ENCODE measurements around the gene DDX24. TPM values are rescaled to one million over a fixed set of nuclear protein-coding genes. Genes with fewer than 3 reads are reported as not detected.

DDX24 gene
- total RNA-seq, 1 donor from 2014 or later, result 109 TPM

DNA sequence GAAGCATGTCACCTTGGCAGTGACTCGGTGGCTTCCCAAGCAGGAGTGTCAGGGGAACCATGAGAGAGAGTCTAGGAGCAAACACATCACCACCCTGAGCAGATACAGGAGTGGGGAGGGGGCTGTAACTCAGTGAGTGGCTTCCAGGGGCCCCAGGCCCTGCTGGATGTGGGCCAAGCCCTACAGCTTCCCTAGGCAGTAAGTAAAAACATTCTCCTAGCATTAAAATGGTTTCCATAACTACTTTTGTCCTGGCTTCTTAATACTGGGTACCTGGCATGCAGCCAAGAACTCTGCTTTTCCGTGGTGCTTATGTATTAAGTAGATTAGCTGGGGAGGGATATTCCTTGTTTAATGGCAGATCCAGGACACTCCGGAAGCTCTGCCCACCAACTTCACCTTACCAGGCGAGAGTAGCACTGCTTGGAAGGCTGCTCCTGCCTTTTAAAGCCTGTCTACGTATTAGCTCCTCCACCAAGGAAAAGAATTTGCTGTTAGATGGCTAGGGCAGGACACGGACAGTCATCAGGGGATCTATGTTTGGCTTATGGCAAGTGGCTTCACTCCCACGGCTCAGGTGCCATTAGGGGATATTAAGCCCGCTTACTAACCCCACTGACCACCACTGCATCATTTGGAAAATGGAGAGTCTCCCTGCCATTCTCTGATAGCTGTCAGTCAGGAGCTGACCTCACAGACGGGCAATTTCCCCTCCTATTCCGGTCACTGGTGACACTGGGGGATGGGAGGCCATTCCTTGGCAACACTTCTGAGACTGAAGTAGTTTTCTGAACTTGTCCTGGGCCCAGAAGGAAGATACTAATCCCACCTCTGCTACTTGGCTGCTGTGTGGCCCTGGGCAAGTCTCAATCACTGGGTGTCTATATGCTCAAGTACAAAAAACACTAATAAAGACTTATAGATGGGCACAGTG, 32.0 kb downstream of the DDX24 start:
- Histone ChIP-seq H3K36me3 (peaks cover 5 to 78% of the 10 kb centered on the region in 2 donors), H3K4me1 (peaks cover 7% of the 10 kb centered on the region), H3K4me3 (no peak overlapping the region), H3K27me3 (no peaks in the 10 kb centered on the region), H3K9me3 (no peaks in the 10 kb centered on the region), H3K27ac (no peak overlapping the region)
- DNase-seq (ENCODE audit: extremely low spot score in 2 of 2), result peak; percentile 62 to 88
- TF ChIP-seq POLR2AphosphoS5 (IDR thresholded peaks at IDR 0.05; ENCODE audit: insufficient read depth in 1 of 2, low read depth in 1 of 2), result no peak
- TF ChIP-seq, protein P1, sequence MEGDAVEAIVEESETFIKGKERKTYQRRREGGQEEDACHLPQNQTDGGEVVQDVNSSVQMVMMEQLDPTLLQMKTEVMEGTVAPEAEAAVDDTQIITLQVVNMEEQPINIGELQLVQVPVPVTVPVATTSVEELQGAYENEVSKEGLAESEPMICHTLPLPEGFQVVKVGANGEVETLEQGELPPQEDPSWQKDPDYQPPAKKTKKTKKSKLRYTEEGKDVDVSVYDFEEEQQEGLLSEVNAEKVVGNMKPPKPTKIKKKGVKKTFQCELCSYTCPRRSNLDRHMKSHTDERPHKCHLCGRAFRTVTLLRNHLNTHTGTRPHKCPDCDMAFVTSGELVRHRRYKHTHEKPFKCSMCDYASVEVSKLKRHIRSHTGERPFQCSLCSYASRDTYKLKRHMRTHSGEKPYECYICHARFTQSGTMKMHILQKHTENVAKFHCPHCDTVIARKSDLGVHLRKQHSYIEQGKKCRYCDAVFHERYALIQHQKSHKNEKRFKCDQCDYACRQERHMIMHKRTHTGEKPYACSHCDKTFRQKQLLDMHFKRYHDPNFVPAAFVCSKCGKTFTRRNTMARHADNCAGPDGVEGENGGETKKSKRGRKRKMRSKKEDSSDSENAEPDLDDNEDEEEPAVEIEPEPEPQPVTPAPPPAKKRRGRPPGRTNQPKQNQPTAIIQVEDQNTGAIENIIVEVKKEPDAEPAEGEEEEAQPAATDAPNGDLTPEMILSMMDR (IDR thresholded peaks at IDR 0.05), result no peak
- no peak for TF ChIP-seq POLR2A (IDR thresholded peaks at IDR 0.05)
- intact Hi-C loops (cut with DNase I), result no loop called here

DNA sequence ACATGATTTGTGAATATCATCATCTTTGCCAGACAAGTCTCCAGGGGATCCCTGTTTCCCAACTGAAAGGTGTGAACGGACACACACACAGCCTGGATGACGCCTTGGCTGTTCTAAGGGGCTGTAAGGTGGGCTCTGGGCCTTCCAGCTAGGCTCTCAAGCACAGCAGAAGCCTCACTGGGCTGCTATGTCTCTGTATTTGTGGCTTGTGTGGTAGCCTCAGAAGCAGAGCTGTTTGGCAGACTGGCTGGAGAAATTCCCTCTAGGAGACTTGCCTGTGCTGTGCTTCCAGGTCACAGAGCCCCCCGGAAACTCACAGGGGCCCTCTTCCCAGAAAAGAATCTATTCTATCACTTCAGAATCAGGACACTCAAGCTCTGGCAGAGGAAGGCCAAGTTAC, 33.4 kb downstream of the DDX24 start:
- intact Hi-C loops (cut with DNase I), result no loop called here
- H3K27me3 ChIP-seq, result no peaks in the 10 kb centered on the region
- peak in 1 of 2 donors; percentile 34 for DNase-seq (ENCODE audit: extremely low spot score in 2 of 2)
- TF ChIP-seq POLR2A (IDR thresholded peaks at IDR 0.05), result no peak
- no peak for TF ChIP-seq POLR2AphosphoS5 (IDR thresholded peaks at IDR 0.05; ENCODE audit: insufficient read depth in 1 of 2, low read depth in 1 of 2)
- TF ChIP-seq, protein P1 (IDR thresholded peaks at IDR 0.05), result no peak
- no peak overlapping the region for H3K4me3 ChIP-seq
- H3K4me1 ChIP-seq, result peaks cover 18% of the 10 kb centered on the region
- peaks cover 5 to 66% of the 10 kb centered on the region in 2 donors for H3K36me3 ChIP-seq
- H3K27ac ChIP-seq, result no peak overlapping the region
- no peaks in the 10 kb centered on the region for H3K9me3 ChIP-seq

DNA sequence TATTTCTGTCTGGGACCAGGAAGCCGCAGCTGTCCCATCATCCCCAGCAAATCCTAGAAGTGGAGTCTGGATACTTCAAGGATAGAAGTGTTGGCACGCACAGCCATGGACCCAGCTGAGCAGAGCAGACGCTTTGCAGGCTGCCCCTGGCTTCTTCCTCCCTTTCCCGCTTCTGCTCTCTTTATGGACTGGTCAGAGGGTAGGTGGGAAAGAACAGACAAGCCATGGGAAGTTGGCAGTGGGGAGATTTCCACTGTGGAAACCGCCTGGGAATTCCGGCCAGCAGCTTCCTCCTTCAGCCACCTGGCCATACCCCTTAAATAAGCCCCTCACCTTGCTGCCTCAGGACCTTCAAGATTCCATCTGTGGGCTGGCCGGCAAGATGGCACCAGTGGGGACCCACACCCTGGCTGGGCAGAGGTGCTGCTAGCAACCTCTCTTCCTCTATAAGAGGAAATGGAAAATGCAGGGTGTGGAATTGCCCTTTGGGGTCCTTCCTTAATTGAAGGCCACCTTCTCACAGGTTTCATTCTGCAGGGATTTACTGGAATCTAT, 34.2 kb downstream of the DDX24 start:
- Histone ChIP-seq H3K27ac (no peak overlapping the region), H3K36me3 (peaks cover 5 to 58% of the 10 kb centered on the region in 2 donors), H3K27me3 (no peaks in the 10 kb centered on the region), H3K4me1 (peaks cover 21% of the 10 kb centered on the region), H3K4me3 (no peak overlapping the region), H3K9me3 (no peaks in the 10 kb centered on the region)
- TF ChIP-seq POLR2A (IDR thresholded peaks at IDR 0.05) (no peak), POLR2AphosphoS5 (IDR thresholded peaks at IDR 0.05; ENCODE audit: insufficient read depth in 1 of 2, low read depth in 1 of 2) (no peak)
- TF ChIP-seq, protein P1 (IDR thresholded peaks at IDR 0.05), result no peak
- intact Hi-C loops (cut with DNase I), result no loop called here
- no peak for DNase-seq (ENCODE audit: extremely low spot score in 2 of 2)

DNA sequence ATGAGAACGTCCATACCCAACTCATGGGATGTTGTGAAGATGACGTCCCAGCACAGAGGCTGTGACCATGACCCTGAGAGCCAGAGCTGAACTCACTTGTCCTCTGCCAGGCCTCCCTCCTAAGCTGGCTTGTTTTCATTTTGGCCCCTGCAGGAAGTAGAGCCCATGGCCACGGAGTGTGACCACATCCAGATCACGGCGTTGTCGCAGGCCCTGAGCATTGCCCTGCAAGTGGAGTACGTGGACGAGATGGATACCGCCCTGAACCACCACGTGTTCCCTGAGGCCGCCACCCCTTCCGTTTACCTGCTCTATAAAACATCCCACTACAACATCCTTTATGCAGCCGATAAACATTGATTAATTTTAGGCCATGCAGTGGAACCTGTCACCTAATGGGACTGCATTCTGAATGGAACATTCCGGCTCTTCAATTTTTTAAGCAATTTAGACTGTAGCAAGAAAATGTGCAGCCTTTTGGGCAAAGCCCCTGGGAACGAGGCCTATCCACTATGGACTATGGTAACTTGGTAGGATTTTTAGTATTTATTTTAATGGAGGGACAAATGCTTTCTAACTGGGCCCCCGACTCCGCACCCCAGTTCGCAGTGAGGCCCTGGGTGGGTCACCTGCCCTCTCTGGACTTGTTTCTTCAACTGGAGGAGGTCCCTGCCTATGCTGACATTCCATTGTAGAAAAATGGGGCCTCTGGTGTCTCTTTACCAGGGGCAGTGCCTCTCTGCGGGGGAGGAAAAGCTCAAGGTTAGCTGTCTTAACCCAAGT, 35.2 kb downstream of the DDX24 start:
- no peaks in the 10 kb centered on the region for H3K9me3 ChIP-seq
- intact Hi-C loops (cut with DNase I), result no loop called here
- TF ChIP-seq, protein P1 (IDR thresholded peaks at IDR 0.05), result no peak
- TF ChIP-seq POLR2AphosphoS5 (IDR thresholded peaks at IDR 0.05; ENCODE audit: insufficient read depth in 1 of 2, low read depth in 1 of 2) (no peak), POLR2A (IDR thresholded peaks at IDR 0.05) (no peak)
- H3K27me3 ChIP-seq, result no peaks in the 10 kb centered on the region
- H3K4me1 ChIP-seq, result peaks cover 17% of the 10 kb centered on the region
- no peak for DNase-seq (ENCODE audit: extremely low spot score in 2 of 2)
- H3K4me3 ChIP-seq, result no peak overlapping the region
- no peak overlapping the region for H3K27ac ChIP-seq
- peaks cover 2 to 48% of the 10 kb centered on the region in 2 donors for H3K36me3 ChIP-seq

All from vagina (tissue), 2 donors.